ENCODE measurements around the gene SLCO3A1. TPM values are rescaled to one million over a fixed set of nuclear protein-coding genes. Genes with fewer than 3 reads are reported as not detected.

SLCO3A1 gene
- total RNA-seq, 1 donor from 2014 or later = 42.3 TPM

- DNase-seq (ENCODE audit: low spot score) = no peak
Measured at GRCh38 chr15:91882858-91883586, 29.5 kb downstream of the SLCO3A1 start.

- DNase-seq (ENCODE audit: low spot score) = no peak
Measured at GRCh38 chr15:91884606-91885005, 31.1 kb downstream of the SLCO3A1 start.

- no peak for DNase-seq (ENCODE audit: low spot score)
Measured at GRCh38 chr15:91885054-91885453, 31.5 kb downstream of the SLCO3A1 start.

- DNase-seq (ENCODE audit: low spot score) = no peak
Measured at GRCh38 chr15:91885714-91886270, 32.3 kb downstream of the SLCO3A1 start.

GRCh38 chr15:91886878-91887277 lies 33.4 kb downstream of the SLCO3A1 start:
- DNase-seq (ENCODE audit: low spot score) = no peak

GRCh38 chr15:91887321-91887720 lies 33.8 kb downstream of the SLCO3A1 start:
- no peak for DNase-seq (ENCODE audit: low spot score)

- no peak for DNase-seq (ENCODE audit: low spot score)
Measured at GRCh38 chr15:91887921-91888373, 34.4 kb downstream of the SLCO3A1 start.

GRCh38 chr15:91889111-91889815 lies 35.8 kb downstream of the SLCO3A1 start:
- no peak for DNase-seq (ENCODE audit: low spot score)

GRCh38 chr15:91890614-91891013 lies 37.1 kb downstream of the SLCO3A1 start:
- no peak for DNase-seq (ENCODE audit: low spot score)

- no peak for DNase-seq (ENCODE audit: low spot score)
Measured at GRCh38 chr15:91891101-91891500, 37.6 kb downstream of the SLCO3A1 start.

- no peak for DNase-seq (ENCODE audit: low spot score)
Measured at GRCh38 chr15:91891788-91892345, 38.4 kb downstream of the SLCO3A1 start.

- DNase-seq (ENCODE audit: low spot score) = no peak
Measured at GRCh38 chr15:91892436-91892835, 38.9 kb downstream of the SLCO3A1 start.

GRCh38 chr15:91894606-91895005 lies 41.1 kb downstream of the SLCO3A1 start:
- no peak for DNase-seq (ENCODE audit: low spot score)

GRCh38 chr15:91895051-91895450 lies 41.5 kb downstream of the SLCO3A1 start:
- DNase-seq (ENCODE audit: low spot score) = no peak

GRCh38 chr15:91896341-91897055 lies 43.0 kb downstream of the SLCO3A1 start:
- no peak for DNase-seq (ENCODE audit: low spot score)

- DNase-seq (ENCODE audit: low spot score) = no peak
Measured at GRCh38 chr15:91897585-91898372, 44.3 kb downstream of the SLCO3A1 start.

- DNase-seq (ENCODE audit: low spot score) = no peak
Measured at GRCh38 chr15:91898843-91899242, 45.3 kb downstream of the SLCO3A1 start.

GRCh38 chr15:91904942-91905341 lies 51.4 kb downstream of the SLCO3A1 start:
- no peak for DNase-seq (ENCODE audit: low spot score)

- DNase-seq (ENCODE audit: low spot score) = no peak
Measured at GRCh38 chr15:91908391-91908790, 54.9 kb downstream of the SLCO3A1 start.

GRCh38 chr15:91909111-91909510 lies 55.6 kb downstream of the SLCO3A1 start:
- DNase-seq (ENCODE audit: low spot score) = no peak

- no peak for DNase-seq (ENCODE audit: low spot score)
Measured at GRCh38 chr15:91909574-91909973, 56.1 kb downstream of the SLCO3A1 start.

All from ureter (tissue), 1 donor.